NB4 (cell line): ENCODE measurements around the gene FAIM2.

Experiments
- DNase-seq: peaks from one replicate; pipeline ENCODE4 v3.0.0; 2010; ENCODE audit warnings: low read depth
- H3K4me3 ChIP-seq: one replicate; pipeline ENCODE4 v1.5.1; 2011; ENCODE audit warnings: mild to moderate bottlenecking, low read depth, low read length, moderate library complexity
- CTCF ChIP-seq: IDR thresholded peaks from one replicate; pipeline ENCODE4 v1.5.1; 2012; ENCODE audit warnings: low read depth, low read length
- MAX ChIP-seq: IDR thresholded peaks from 2 replicates; pipeline ENCODE4 v1.6.1; 2011; ENCODE audit warnings: low read depth, low read length
- MYC ChIP-seq: IDR thresholded peaks from 2 replicates; pipeline ENCODE4 v1.6.1; 2011; ENCODE audit warnings: low read depth, low read length
- POLR2A ChIP-seq: IDR thresholded peaks from 2 replicates; pipeline ENCODE4 v1.6.1; 2011; ENCODE audit warnings: mild to moderate bottlenecking; ENCODE audit not compliant: insufficient read length; ENCODE audit errors: extremely low read depth

The FAIM2 gene

GRCh38 chr12:49933796-49934195 lies 30.1 kb upstream of the FAIM2 start:
- no peak overlapping the region for H3K4me3 ChIP-seq
- no peak for DNase-seq
- no peak for TF ChIP-seq POLR2A
- TF ChIP-seq MYC = no peak
- TF ChIP-seq MAX = no peak
- TF ChIP-seq CTCF = no peak

GRCh38 chr12:49932533-49933130 lies 28.9 kb upstream of the FAIM2 start:
- no peak for DNase-seq
- TF ChIP-seq CTCF (no peak), MYC (no peak), MAX (no peak)
- H3K4me3 ChIP-seq = no peak overlapping the region

GRCh38 chr12:49932023-49932422 lies 28.3 kb upstream of the FAIM2 start:
- H3K4me3 ChIP-seq = no peak overlapping the region
- DNase-seq = no peak
- TF ChIP-seq POLR2A (no peak), CTCF (no peak), MYC (no peak), MAX (no peak)

GRCh38 chr12:49930515-49931288 lies 27.0 kb upstream of the FAIM2 start:
- DNase-seq = no peak
- TF ChIP-seq MAX = no peak
- TF ChIP-seq MYC = no peak
- TF ChIP-seq POLR2A = no peak
- TF ChIP-seq CTCF = no peak
- H3K4me3 ChIP-seq = no peak overlapping the region

- DNase-seq = no peak
- H3K4me3 ChIP-seq = no peak overlapping the region
- TF ChIP-seq MAX (no peak), POLR2A (no peak), MYC (no peak), CTCF (no peak)
Measured at GRCh38 chr12:49929581-49929980, 25.9 kb upstream of the FAIM2 start.
